ENCODE results near the gene AHCYL2.

The AHCYL2 gene

GRCh38 chr7:129394101-129394500, 169.3 kb downstream of the AHCYL2 start:
- Histone ChIP-seq H3K9ac (ENCODE audit: low read length) (no peak overlapping the region), H3K9me3 (ENCODE audit: insufficient read depth, low read length) (no peaks in the 10 kb centered on the region), H3F3A (ENCODE audit: insufficient read depth) (no peaks in the 10 kb centered on the region), H4K20me1 (ENCODE audit: low read depth, low read length) (no peaks in the 10 kb centered on the region), H3K27me3 (ENCODE audit: low read length) (no peaks in the 10 kb centered on the region), H3K79me2 (ENCODE audit: insufficient read depth, low read length) (no peaks in the 10 kb centered on the region), H3K4me2 (ENCODE audit: low read depth, low read length, poor library complexity, severe bottlenecking) (no peak overlapping the region), H3K36me3 (ENCODE audit: low read length) (no peaks in the 10 kb centered on the region), H3K9me2 (replicated peaks; ENCODE audit: insufficient read depth, low read length) (no peaks in the 10 kb centered on the region), H2AFZ (ENCODE audit: low read depth, low read length, severe bottlenecking) (no peak overlapping the region), H3K27ac (ENCODE audit: low read depth, low read length) (no peak overlapping the region), H3K4me3 (ENCODE audit: insufficient read depth, low read length, poor library complexity, severe bottlenecking) (no peak overlapping the region)
- TF ChIP-seq EZH2phosphoT487 (conservative IDR thresholded peaks at IDR 0.05; ENCODE audit: low read length) (no peak), CTCF (IDR thresholded peaks at IDR 0.05; ENCODE audit: insufficient read depth, low read length, poor library complexity, severe bottlenecking) (no peak)

- H3K9me2 ChIP-seq (replicated peaks; ENCODE audit: insufficient read depth, low read length), result no peaks in the 10 kb centered on the region
- H2AFZ ChIP-seq (ENCODE audit: low read depth, low read length, severe bottlenecking), result no peak overlapping the region
- no peak overlapping the region for H3K4me2 ChIP-seq (ENCODE audit: low read depth, low read length, poor library complexity, severe bottlenecking)
- no peaks in the 10 kb centered on the region for H3K79me2 ChIP-seq (ENCODE audit: insufficient read depth, low read length)
- H3F3A ChIP-seq (ENCODE audit: insufficient read depth), result no peaks in the 10 kb centered on the region
- H3K36me3 ChIP-seq (ENCODE audit: low read length), result no peaks in the 10 kb centered on the region
- H3K9me3 ChIP-seq (ENCODE audit: insufficient read depth, low read length), result no peaks in the 10 kb centered on the region
- H3K4me3 ChIP-seq (ENCODE audit: insufficient read depth, low read length, poor library complexity, severe bottlenecking), result no peak overlapping the region
- TF ChIP-seq EZH2phosphoT487 (conservative IDR thresholded peaks at IDR 0.05; ENCODE audit: low read length) (no peak), CTCF (IDR thresholded peaks at IDR 0.05; ENCODE audit: insufficient read depth, low read length, poor library complexity, severe bottlenecking) (no peak)
- H3K9ac ChIP-seq (ENCODE audit: low read length), result no peak overlapping the region
- no peaks in the 10 kb centered on the region for H3K27me3 ChIP-seq (ENCODE audit: low read length)
- H3K27ac ChIP-seq (ENCODE audit: low read depth, low read length), result no peak overlapping the region
- H4K20me1 ChIP-seq (ENCODE audit: low read depth, low read length), result no peaks in the 10 kb centered on the region
Measured at GRCh38 chr7:129394982-129395914, 170.4 kb downstream of the AHCYL2 start.

GRCh38 chr7:129401228-129401966, 176.6 kb downstream of the AHCYL2 start:
- Histone ChIP-seq H3K36me3 (ENCODE audit: low read length) (no peaks in the 10 kb centered on the region), H3K9ac (ENCODE audit: low read length) (no peak overlapping the region), H3K9me2 (replicated peaks; ENCODE audit: insufficient read depth, low read length) (no peaks in the 10 kb centered on the region), H3F3A (ENCODE audit: insufficient read depth) (no peaks in the 10 kb centered on the region), H3K4me2 (ENCODE audit: low read depth, low read length, poor library complexity, severe bottlenecking) (no peak overlapping the region), H3K79me2 (ENCODE audit: insufficient read depth, low read length) (no peaks in the 10 kb centered on the region), H2AFZ (ENCODE audit: low read depth, low read length, severe bottlenecking) (no peak overlapping the region), H3K4me3 (ENCODE audit: insufficient read depth, low read length, poor library complexity, severe bottlenecking) (no peak overlapping the region), H3K27me3 (ENCODE audit: low read length) (no peaks in the 10 kb centered on the region), H4K20me1 (ENCODE audit: low read depth, low read length) (no peaks in the 10 kb centered on the region), H3K9me3 (ENCODE audit: insufficient read depth, low read length) (no peaks in the 10 kb centered on the region), H3K27ac (ENCODE audit: low read depth, low read length) (no peak overlapping the region)
- TF ChIP-seq CTCF (IDR thresholded peaks at IDR 0.05; ENCODE audit: insufficient read depth, low read length, poor library complexity, severe bottlenecking) (no peak), EZH2phosphoT487 (conservative IDR thresholded peaks at IDR 0.05; ENCODE audit: low read length) (no peak)

Measured in SU-DHL-6 (cell line).